Neuronal stem cell (in vitro differentiated cells): ENCODE data around the gene CXCL1.

Experiments used
- DNase-seq: peaks from one replicate; pipeline ENCODE4 v3.0.0-alpha.2; 2013; ENCODE audit warnings: low spot score
- H2AFZ ChIP-seq: one replicate; pipeline ENCODE4 v1.6.1; 2013; ENCODE audit warnings: mild to moderate bottlenecking, low read length, inconsistent platforms
- H2AK5ac ChIP-seq: 2 replicates; pipeline ENCODE4 v1.6.1; 2013; ENCODE audit warnings: low read depth, mild to moderate bottlenecking, inconsistent platforms, low read length, moderate library complexity, mixed read lengths
- H2BK120ac ChIP-seq: 2 replicates; pipeline ENCODE4 v1.6.1; 2013; ENCODE audit warnings: low read depth, mild to moderate bottlenecking, inconsistent platforms, low read length, moderate library complexity, mixed read lengths
- H2BK12ac ChIP-seq: one replicate; pipeline ENCODE4 v1.6.1; 2013; ENCODE audit warnings: low read length, inconsistent platforms
- H2BK15ac ChIP-seq: 2 replicates; pipeline ENCODE4 v1.6.1; 2013; ENCODE audit warnings: mild to moderate bottlenecking, low read length, inconsistent platforms, mixed read lengths
- H2BK5ac ChIP-seq: one replicate; pipeline ENCODE4 v1.6.1; 2013; ENCODE audit warnings: inconsistent platforms, mild to moderate bottlenecking, low read length, moderate library complexity
- H3K14ac ChIP-seq: one replicate; pipeline ENCODE4 v1.6.1; 2013; ENCODE audit warnings: low read length, inconsistent platforms
- H3K18ac ChIP-seq: 2 replicates; pipeline ENCODE4 v1.6.1; 2013; ENCODE audit warnings: low read length, inconsistent platforms
- H3K23ac ChIP-seq: 2 replicates; pipeline ENCODE4 v1.6.1; 2013; ENCODE audit warnings: low read depth, mild to moderate bottlenecking, mixed read lengths, low read length, inconsistent platforms; ENCODE audit not compliant: poor library complexity
- H3K27ac ChIP-seq: replicated peaks from 3 replicates; pipeline ENCODE4 v1.5.1; 2013; ENCODE audit warnings: low read length, inconsistent platforms
- H3K27me3 ChIP-seq, 3 experiments: 2 replicates each; pipeline ENCODE4 v1.6.1; 2013; ENCODE audit warnings: low read length in 3 of 3, mild to moderate bottlenecking in 2 of 3, inconsistent platforms in 1 of 3, low read depth in 1 of 3, mixed read lengths in 1 of 3, moderate library complexity in 1 of 3; ENCODE audit not compliant: control insufficient read depth in 3 of 3, insufficient read depth in 3 of 3
- H3K36me3 ChIP-seq, 2 donors: replicated peaks in 1 of 2; 2 replicates each; pipeline ENCODE4 v1.6.1; 2013; ENCODE audit warnings: low read length in 2 of 2; ENCODE audit not compliant: control insufficient read depth in 2 of 2, insufficient read depth in 2 of 2
- H3K4ac ChIP-seq: 2 replicates; pipeline ENCODE4 v1.6.1; 2013; ENCODE audit warnings: inconsistent platforms, mild to moderate bottlenecking, low read length, moderate library complexity
- H3K4me1 ChIP-seq, 2 donors: 1 replicate in 1 of 2; 2 replicates in 1 of 2; pipeline ENCODE4 v1.6.1; 2013; ENCODE audit warnings: low read length in 2 of 2, low read depth in 1 of 2; ENCODE audit not compliant: control insufficient read depth in 2 of 2, insufficient read depth in 1 of 2
- H3K4me2 ChIP-seq: one replicate; pipeline ENCODE4 v1.6.1; 2013; ENCODE audit warnings: mild to moderate bottlenecking, low read length, inconsistent platforms; ENCODE audit not compliant: insufficient read depth, poor library complexity, severe bottlenecking
- H3K4me3 ChIP-seq, 2 donors: 2 replicates each; pipeline ENCODE4 v1.5.1; 2013; ENCODE audit warnings: low read length in 2 of 2, mild to moderate bottlenecking in 2 of 2, inconsistent platforms in 1 of 2, moderate library complexity in 1 of 2
- H3K79me1 ChIP-seq: one replicate; pipeline ENCODE4 v1.6.1; 2013; ENCODE audit warnings: low read depth, mild to moderate bottlenecking, inconsistent platforms, low read length, moderate library complexity
- H3K9ac ChIP-seq: one replicate; pipeline ENCODE4 v1.6.1; 2013; ENCODE audit warnings: mild to moderate bottlenecking, low read depth, low read length, inconsistent platforms; ENCODE audit not compliant: poor library complexity
- H3K9me3 ChIP-seq, 2 donors: replicated peaks in 1 of 2; 2 replicates each; pipeline versions ENCODE3 to v1.6.1; 2013; ENCODE audit warnings: low read length in 2 of 2, mild to moderate bottlenecking in 2 of 2, inconsistent platforms in 1 of 2, low read depth in 1 of 2, mixed read lengths in 1 of 2, moderate library complexity in 1 of 2; ENCODE audit not compliant: control insufficient read depth in 2 of 2, insufficient read depth in 1 of 2
- H4K8ac ChIP-seq: one replicate; pipeline ENCODE4 v1.6.1; 2013; ENCODE audit warnings: low read depth, mild to moderate bottlenecking, inconsistent platforms, low read length, moderate library complexity
- H4K91ac ChIP-seq: one replicate; pipeline ENCODE4 v1.6.1; 2013; ENCODE audit warnings: low read length, low read depth, mild to moderate bottlenecking, inconsistent platforms; ENCODE audit not compliant: poor library complexity
- WGBS, 2 donors: extraction: QIAGEN DNeasy Blood & Tissue Kit; methylation state at CpG; one replicate each; pipeline ENCODE4 v1.1.7; 2013; ENCODE audit warnings: missing lambda C conversion rate in 2 of 2, mixed read lengths in 1 of 2; ENCODE audit not compliant: insufficient read length in 2 of 2, insufficient replicate concordance in 1 of 2; ENCODE audit errors: extremely low coverage in 2 of 2; 5-methylcytosine and 5-hydroxymethylcytosine counted together

The CXCL1 gene

GRCh38 chr4:73902038-73902637 lies 32.9 kb downstream of the CXCL1 start:
- no peak overlapping the region for H2BK120ac ChIP-seq
- no peaks in the 10 kb centered on the region for H3K9me3 ChIP-seq
- no peak overlapping the region for H3K14ac ChIP-seq
- no peak overlapping the region for H3K4me3 ChIP-seq
- WGBS, 2 donors, result no CpG with 5 or more reads among the region's 1 CpG
- H2AK5ac ChIP-seq, result no peak overlapping the region
- no peak overlapping the region for H3K27ac ChIP-seq
- H2BK12ac ChIP-seq, result no peak overlapping the region
- H2BK15ac ChIP-seq, result no peak overlapping the region
- no peak overlapping the region for H4K8ac ChIP-seq
- no peak overlapping the region for H4K91ac ChIP-seq
- H3K27me3 ChIP-seq, result no peaks in the 10 kb centered on the region
- no peak overlapping the region for H3K9ac ChIP-seq
- H3K36me3 ChIP-seq, result no peaks in the 10 kb centered on the region
- no peak overlapping the region for H2BK5ac ChIP-seq
- no peak overlapping the region for H3K18ac ChIP-seq
- H3K4me2 ChIP-seq, result no peak overlapping the region
- H3K4me1 ChIP-seq, result no peaks in the 10 kb centered on the region
- no peaks in the 10 kb centered on the region for H3K79me1 ChIP-seq
- no peak for DNase-seq
- H2AFZ ChIP-seq, result no peak overlapping the region
- H3K4ac ChIP-seq, result no peak overlapping the region
- H3K23ac ChIP-seq, result no peak overlapping the region

- no peaks in the 10 kb centered on the region for H3K79me1 ChIP-seq
- no peaks in the 10 kb centered on the region for H3K36me3 ChIP-seq
- H2BK120ac ChIP-seq, result no peak overlapping the region
- H2BK12ac ChIP-seq, result no peak overlapping the region
- H2AK5ac ChIP-seq, result no peak overlapping the region
- H4K91ac ChIP-seq, result no peak overlapping the region
- WGBS, 2 donors, result no CpG with 5 or more reads among the region's 3 CpGs
- no peak overlapping the region for H2BK5ac ChIP-seq
- no peak for DNase-seq
- H3K18ac ChIP-seq, result no peak overlapping the region
- H3K4me2 ChIP-seq, result no peak overlapping the region
- no peak overlapping the region for H3K27ac ChIP-seq
- H3K9ac ChIP-seq, result no peak overlapping the region
- H2BK15ac ChIP-seq, result no peak overlapping the region
- no peak overlapping the region for H3K23ac ChIP-seq
- no peak overlapping the region for H3K4ac ChIP-seq
- no peaks in the 10 kb centered on the region for H3K4me1 ChIP-seq
- H3K27me3 ChIP-seq, result no peaks in the 10 kb centered on the region
- H3K14ac ChIP-seq, result no peak overlapping the region
- no peak overlapping the region for H4K8ac ChIP-seq
- H3K9me3 ChIP-seq, result no peaks in the 10 kb centered on the region
- H2AFZ ChIP-seq, result no peak overlapping the region
- H3K4me3 ChIP-seq, result no peak overlapping the region
Observed at GRCh38 chr4:73902817-73903547, 33.8 kb downstream of the CXCL1 start.

- no peak overlapping the region for H3K4me2 ChIP-seq
- H4K91ac ChIP-seq, result no peak overlapping the region
- no peak overlapping the region for H2BK12ac ChIP-seq
- H3K4ac ChIP-seq, result no peak overlapping the region
- no peak overlapping the region for H3K23ac ChIP-seq
- no peaks in the 10 kb centered on the region for H3K79me1 ChIP-seq
- no peak overlapping the region for H3K9ac ChIP-seq
- H2BK120ac ChIP-seq, result no peak overlapping the region
- H2AFZ ChIP-seq, result no peak overlapping the region
- no peak overlapping the region for H2BK15ac ChIP-seq
- no peak overlapping the region for H3K18ac ChIP-seq
- H4K8ac ChIP-seq, result no peak overlapping the region
- H3K9me3 ChIP-seq, result no peaks in the 10 kb centered on the region
- no peaks in the 10 kb centered on the region for H3K27me3 ChIP-seq
- H3K4me3 ChIP-seq, result no peak overlapping the region
- no peak overlapping the region for H2AK5ac ChIP-seq
- whole genome bisulfite sequencing, 2 donors, result no CpG with 5 or more reads among the region's 4 CpGs
- no peaks in the 10 kb centered on the region for H3K4me1 ChIP-seq
- no peak for DNase-seq
- H2BK5ac ChIP-seq, result no peak overlapping the region
- no peak overlapping the region for H3K14ac ChIP-seq
- H3K27ac ChIP-seq, result no peak overlapping the region
- no peaks in the 10 kb centered on the region for H3K36me3 ChIP-seq
Observed at GRCh38 chr4:73904491-73904890, 35.3 kb downstream of the CXCL1 start.

- Histone ChIP-seq H2AFZ (no peak overlapping the region), H3K9me3 (no peaks in the 10 kb centered on the region), H3K14ac (no peak overlapping the region), H3K18ac (no peak overlapping the region), H2BK5ac (no peak overlapping the region), H2AK5ac (no peak overlapping the region), H3K27me3 (no peaks in the 10 kb centered on the region), H3K4me2 (no peak overlapping the region), H3K9ac (no peak overlapping the region), H3K36me3 (no peaks in the 10 kb centered on the region), H3K4ac (no peak overlapping the region), H3K79me1 (no peaks in the 10 kb centered on the region), H2BK12ac (no peak overlapping the region), H3K4me1 (no peaks in the 10 kb centered on the region), H3K23ac (no peak overlapping the region), H2BK120ac (no peak overlapping the region), H4K91ac (no peak overlapping the region), H2BK15ac (no peak overlapping the region), H4K8ac (no peak overlapping the region), H3K27ac (no peak overlapping the region), H3K4me3 (no peak overlapping the region)
- DNase-seq, result no peak
Observed at GRCh38 chr4:73908965-73909364, 39.8 kb downstream of the CXCL1 start.
